HG02885 (cell line): ENCODE measurements around the gene PTPN3.

ENCODE experiments used
- ATAC-seq: cut with Tn5 transposase; IDR thresholded peaks from one replicate; pipeline ENCODE4 v1.9.1; 2021; ENCODE audit warnings: mild to moderate bottlenecking; ENCODE audit not compliant: unreplicated experiment, poor library complexity

The PTPN3 gene

DNA sequence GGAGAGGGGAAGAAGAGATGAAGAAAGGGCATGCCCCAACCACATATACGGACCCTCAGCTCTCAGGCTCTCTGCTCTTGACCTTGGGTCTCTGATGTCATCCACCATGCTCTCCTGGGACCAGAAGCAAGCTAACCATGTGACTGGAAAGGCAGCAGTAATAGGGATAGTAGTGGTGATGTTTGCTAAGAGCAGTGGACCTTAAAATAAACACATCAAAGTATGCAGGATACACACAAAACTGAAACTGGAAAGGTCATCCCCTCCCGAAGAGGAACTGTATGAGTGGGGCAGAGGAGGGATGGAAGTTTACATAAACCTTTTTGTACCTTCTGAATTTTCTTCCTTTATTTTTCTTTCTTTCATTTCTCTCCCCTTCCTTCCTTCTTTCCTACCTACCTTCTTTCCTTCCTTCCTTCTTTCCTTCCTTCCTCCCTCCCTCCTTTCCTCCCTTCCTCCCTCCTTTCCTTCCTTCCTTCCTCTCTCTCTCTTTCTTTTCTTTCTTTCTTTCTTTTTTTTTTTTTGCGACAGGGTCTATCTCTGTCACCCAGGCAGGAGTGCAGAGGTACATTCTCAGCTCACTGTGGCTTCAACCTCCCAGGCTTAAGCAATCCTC lies 8.1 kb upstream of the PTPN3 start:
- ATAC-seq = no peak

GRCh38 chr9:109504689-109505088 lies 6.6 kb upstream of the PTPN3 start:
- no peak for ATAC-seq

GRCh38 chr9:109500421-109500974 lies 2.4 kb upstream of the PTPN3 start:
- ATAC-seq = no peak

DNA sequence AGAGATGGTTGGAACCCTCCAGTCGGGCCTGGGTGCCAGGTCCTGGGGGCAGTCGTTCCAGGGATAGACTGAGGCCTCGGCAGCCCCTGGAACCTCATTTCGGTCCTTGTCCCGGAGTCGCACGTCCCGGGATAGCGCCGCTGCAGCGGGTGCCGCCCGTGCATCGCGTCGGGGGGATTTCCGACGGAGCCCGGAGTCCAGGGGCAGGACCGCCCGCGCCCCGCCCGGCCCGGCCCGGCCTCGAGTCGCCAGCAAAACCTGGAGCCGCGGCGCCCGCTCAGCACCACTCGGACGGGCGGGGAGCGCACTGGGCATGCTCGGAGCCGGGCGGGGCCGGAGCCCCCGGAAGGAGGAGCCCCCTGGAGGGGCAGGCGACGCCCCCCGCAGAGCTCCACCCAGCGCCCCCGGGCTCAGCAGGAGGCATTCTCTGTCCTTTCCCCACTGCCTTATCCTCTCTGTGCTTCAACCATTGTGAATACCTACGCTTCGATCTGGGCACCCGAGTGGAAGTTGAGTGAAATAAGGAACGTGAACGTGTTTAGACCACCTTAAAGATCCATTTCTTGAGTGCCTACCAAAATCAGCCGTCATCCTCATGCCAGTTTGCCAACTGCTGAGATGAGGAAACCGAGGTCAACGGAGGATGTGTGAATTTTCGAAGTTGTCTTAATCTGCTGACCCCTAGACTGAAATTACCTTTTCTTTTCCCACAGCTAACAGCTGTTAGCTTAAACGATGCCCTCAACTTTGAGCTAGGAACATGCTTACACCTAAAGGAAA lies 1.7 kb upstream of the PTPN3 start:
- ATAC-seq = no peak

- no peak for ATAC-seq
These were observed 1.1 kb upstream of the PTPN3 start for GRCh38 chr9:109499093-109499630.

DNA sequence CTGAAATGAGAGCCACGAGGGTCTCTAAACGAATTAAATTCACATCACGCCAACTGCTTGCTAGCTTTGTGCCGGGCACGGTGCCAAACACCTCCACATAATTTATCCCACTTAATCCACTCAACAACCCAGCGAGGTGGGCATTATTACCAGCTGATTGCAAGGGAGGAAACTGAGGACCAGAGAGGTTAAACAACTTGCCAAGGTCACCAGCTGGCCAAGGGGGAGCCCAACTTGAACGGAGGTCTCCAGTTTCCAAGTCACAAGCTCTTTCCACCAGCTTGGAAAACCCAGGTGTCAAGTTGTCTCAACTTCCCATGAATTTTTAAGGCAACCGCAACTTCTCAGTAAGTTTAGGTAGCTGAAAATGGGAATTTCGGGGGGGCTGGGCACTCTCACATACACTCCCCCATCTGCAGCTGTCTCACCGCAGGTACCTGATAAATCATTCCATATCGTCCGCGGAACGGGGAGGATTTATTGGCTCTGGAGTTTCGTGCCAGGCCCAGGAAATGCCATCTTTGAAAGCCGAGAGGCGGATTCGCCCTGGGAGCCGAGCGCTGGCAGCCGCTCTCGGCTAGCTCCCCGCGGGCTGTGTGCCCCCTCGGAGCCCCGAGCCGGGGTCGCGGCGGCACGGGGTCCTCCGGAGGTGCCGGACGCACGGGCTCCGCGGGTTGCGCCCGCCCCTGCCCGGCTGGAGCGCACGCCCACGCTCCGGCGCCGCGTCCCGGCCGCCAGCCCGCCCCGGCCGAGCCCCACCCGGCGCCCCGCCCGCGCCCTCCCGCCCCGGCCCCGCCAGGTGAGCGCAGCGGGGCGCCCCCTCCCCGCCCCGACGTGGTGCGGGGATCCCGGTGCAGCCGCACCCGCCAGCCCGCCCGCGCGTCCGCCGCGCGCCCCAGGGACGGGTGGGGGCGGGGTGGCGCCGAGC lies 617 bp downstream of the PTPN3 start:
- ATAC-seq = no peak

- no peak for ATAC-seq
These were observed 1.3 kb downstream of the PTPN3 start for GRCh38 chr9:109496841-109497225.

DNA sequence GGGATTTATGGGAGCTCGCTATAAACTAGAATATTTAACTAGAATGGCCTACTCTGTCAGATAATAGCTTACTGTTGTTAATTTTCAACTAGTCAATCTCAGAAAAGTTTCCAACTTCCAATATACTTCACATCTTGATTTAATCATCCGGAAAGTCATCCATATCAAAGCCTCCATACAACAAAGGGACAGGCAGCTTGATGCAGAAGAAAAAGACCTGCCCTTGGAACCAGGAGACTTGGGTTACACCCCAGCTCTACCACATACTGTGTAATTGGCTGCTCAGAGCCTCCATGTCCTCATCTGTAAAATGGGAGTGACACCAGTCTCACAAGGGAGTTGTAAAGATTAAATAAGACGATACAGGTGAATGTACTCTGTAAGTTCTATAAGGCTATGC lies 1.9 kb downstream of the PTPN3 start:
- ATAC-seq = no peak

GRCh38 chr9:109493648-109494047 lies 4.5 kb downstream of the PTPN3 start:
- no peak for ATAC-seq

GRCh38 chr9:109491590-109491989 lies 6.5 kb downstream of the PTPN3 start:
- ATAC-seq = no peak

GRCh38 chr9:109488791-109489492 lies 9.2 kb downstream of the PTPN3 start:
- no peak for ATAC-seq

DNA sequence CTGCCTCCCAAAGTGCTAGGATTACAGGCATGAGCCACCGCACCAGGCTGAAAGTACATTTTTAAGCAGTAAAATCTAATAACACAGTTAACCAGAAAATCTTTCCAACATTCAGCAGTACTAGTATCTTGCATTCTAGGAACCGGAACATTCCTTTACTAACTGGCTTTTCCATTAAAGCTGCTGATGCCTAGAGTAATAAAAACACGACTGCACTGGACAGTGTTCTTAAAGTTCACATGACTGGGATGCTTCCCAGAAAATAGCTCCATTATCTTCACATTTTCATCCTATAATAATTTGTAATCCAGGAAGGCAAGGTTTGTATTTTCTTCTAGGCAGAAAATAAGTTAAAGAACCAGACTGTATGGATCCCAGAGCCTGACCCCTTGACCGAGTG lies 9.8 kb downstream of the PTPN3 start:
- ATAC-seq = no peak

- ATAC-seq = peak; percentile 51
These were observed 10.9 kb downstream of the PTPN3 start for GRCh38 chr9:109487247-109487646.

GRCh38 chr9:109483744-109484429 lies 14.2 kb downstream of the PTPN3 start:
- ATAC-seq = no peak

GRCh38 chr9:109482391-109482916 lies 15.7 kb downstream of the PTPN3 start:
- no peak for ATAC-seq

DNA sequence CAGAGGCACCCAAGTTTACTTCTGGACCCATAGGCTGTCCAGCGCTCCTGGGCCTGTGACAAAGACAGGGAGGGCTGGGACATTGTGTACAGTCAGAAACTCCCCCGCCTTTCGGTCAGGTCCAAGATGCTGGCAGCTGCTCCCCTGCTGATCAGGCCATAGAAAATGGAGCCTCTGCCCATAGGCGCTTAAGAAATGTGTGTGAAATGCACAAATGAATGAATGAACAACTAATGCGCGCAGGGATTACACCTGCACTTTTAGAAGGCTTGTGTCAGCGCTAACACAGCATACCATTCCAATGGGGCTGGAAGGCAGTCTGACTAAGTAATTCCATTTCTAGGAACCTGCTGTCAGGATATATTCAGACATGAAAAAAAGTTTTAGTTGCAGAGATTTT lies 16.3 kb downstream of the PTPN3 start:
- ATAC-seq = no peak

GRCh38 chr9:109479822-109480221 lies 18.3 kb downstream of the PTPN3 start:
- no peak for ATAC-seq

DNA sequence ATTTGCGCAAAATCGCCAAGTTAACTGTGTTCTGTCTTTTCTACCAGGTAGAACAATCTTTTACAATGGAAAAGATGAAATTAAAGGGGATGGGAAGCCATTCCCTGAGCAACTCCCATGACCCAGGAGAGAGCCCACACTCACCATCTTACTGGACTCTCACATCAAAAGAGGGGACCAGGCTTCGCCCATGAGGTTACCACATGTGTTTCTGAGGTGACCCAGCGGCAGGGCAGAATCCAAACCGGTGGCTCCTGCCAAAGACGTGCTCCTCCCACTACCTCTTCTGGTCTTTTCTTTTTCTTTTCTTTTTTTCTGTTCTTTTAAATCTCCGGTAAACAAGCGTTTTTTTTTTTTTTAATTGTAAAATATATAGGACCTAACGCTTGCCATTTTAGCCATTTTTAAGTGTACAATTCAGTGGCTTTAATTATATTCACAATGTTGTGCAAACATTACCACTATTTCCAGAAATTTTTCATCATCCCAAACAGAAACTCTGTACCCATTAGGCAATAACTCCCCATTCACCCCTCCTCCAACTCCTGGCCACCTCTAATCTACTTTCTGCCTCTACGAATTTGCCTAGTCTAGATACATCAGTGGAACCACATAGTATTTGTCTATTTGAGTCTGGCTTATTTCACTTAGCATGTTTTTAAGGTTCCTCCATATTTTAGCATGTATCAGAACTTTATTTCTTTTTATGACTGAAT lies 19.3 kb downstream of the PTPN3 start:
- ATAC-seq = no peak
